ENCODE results near the gene CACNA1C. TPM values are rescaled to one million over a fixed set of nuclear protein-coding genes. Genes with fewer than 3 reads are reported as not detected.

Gene CACNA1C
- total RNA-seq, 1 experiment from 2014 or later = 1.1 TPM

DNA sequence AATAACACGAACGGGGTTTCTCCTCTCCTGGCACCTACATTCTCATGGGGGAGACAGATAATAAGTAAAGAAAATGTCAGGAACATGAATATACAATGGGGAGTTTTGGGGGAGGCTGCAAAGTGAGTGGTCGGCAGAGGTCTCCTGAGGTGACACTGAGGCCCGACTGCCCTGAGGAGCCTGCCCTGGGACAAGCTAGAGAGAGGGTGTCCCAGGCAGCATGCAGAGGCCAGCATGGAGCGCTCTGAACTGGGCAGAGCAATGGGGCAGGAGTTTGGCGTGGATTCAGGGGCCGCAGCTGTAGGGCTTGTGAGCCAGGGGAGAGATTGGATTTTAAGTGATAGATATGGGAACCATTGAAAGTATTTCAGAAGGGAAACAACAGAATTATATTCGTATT lies 320.5 kb downstream of the CACNA1C start:
- no peak overlapping the region for H2AFZ ChIP-seq (ENCODE audit: low read length)
- no peak for DNase-seq
- no peak overlapping the region for H2BK20ac ChIP-seq (ENCODE audit: low read depth, low read length, poor library complexity, severe bottlenecking)
- H4K91ac ChIP-seq (ENCODE audit: insufficient read length, low read depth, low read length) = no peak overlapping the region
- H3K4me2 ChIP-seq (ENCODE audit: insufficient read depth, insufficient read length, low read length) = no peak overlapping the region
- no peaks in the 10 kb centered on the region for H3K9me3 ChIP-seq (ENCODE audit: control insufficient read depth, low read depth, low read length)
- H4K5ac ChIP-seq (ENCODE audit: insufficient read length, low read depth, low read length) = no peak overlapping the region
- Mint-ChIP-seq H3K9me3 (no peaks in the 10 kb centered on the region), H3K27ac (no peak overlapping the region), H3K4me3 (no peak overlapping the region), H3K36me3 (ENCODE audit: insufficient read depth in 1 of 3, low read depth in 3 of 3) (no peaks in the 10 kb centered on the region), H3K27me3 (ENCODE audit: low read depth) (no peaks in the 10 kb centered on the region; the same call in 1 of the 2 replicates), H3K4me1 (peaks cover 12% of the 10 kb centered on the region in 2 experiments)
- TF ChIP-seq, protein P1, sequence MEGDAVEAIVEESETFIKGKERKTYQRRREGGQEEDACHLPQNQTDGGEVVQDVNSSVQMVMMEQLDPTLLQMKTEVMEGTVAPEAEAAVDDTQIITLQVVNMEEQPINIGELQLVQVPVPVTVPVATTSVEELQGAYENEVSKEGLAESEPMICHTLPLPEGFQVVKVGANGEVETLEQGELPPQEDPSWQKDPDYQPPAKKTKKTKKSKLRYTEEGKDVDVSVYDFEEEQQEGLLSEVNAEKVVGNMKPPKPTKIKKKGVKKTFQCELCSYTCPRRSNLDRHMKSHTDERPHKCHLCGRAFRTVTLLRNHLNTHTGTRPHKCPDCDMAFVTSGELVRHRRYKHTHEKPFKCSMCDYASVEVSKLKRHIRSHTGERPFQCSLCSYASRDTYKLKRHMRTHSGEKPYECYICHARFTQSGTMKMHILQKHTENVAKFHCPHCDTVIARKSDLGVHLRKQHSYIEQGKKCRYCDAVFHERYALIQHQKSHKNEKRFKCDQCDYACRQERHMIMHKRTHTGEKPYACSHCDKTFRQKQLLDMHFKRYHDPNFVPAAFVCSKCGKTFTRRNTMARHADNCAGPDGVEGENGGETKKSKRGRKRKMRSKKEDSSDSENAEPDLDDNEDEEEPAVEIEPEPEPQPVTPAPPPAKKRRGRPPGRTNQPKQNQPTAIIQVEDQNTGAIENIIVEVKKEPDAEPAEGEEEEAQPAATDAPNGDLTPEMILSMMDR (conservative IDR thresholded peaks at IDR 0.05) = no peak
- no peaks in the 10 kb centered on the region for H3K79me2 ChIP-seq (ENCODE audit: insufficient read depth, low read length)
- H3K27ac ChIP-seq (ENCODE audit: insufficient read length, low read depth, low read length) = no peak overlapping the region
- H2AK5ac ChIP-seq (ENCODE audit: insufficient read length, low read length) = no peak overlapping the region
- no peak overlapping the region for H4K8ac ChIP-seq (replicated peaks; ENCODE audit: insufficient read length, low read depth, low read length)
- no peak overlapping the region for H2BK15ac ChIP-seq (ENCODE audit: low read depth, low read length)
- H2BK12ac ChIP-seq (ENCODE audit: insufficient read length, low read depth, low read length) = no peak overlapping the region
- H3K56ac ChIP-seq (ENCODE audit: insufficient read length, low read depth, low read length) = no peak overlapping the region
- no peak overlapping the region for H2BK120ac ChIP-seq (ENCODE audit: low read depth, low read length, poor library complexity, severe bottlenecking)
- no peak overlapping the region for H3K18ac ChIP-seq (ENCODE audit: insufficient read length, low read depth, low read length)
- H3T11ph ChIP-seq (ENCODE audit: low read length) = no peak overlapping the region
- no CpG with 5 or more reads among the region's 8 CpGs for WGBS (ENCODE audit: extremely low coverage, insufficient read length, low lambda C conversion rate)
- H3K23me2 ChIP-seq (ENCODE audit: insufficient read length, low read depth, low read length, poor library complexity, severe bottlenecking) = no peaks in the 10 kb centered on the region
- no peaks in the 10 kb centered on the region for H4K20me1 ChIP-seq (ENCODE audit: control insufficient read depth, insufficient read depth, insufficient read length)
- no peaks in the 10 kb centered on the region for H3K27me3 ChIP-seq (ENCODE audit: insufficient read depth, low read length)
- H3K4me1 ChIP-seq (ENCODE audit: insufficient read depth, low read length) = peaks cover 2% of the 10 kb centered on the region; the same call in 1 of the 2 replicates
- H3K23ac ChIP-seq (ENCODE audit: insufficient read length, low read depth, low read length) = no peak overlapping the region
- H3K79me1 ChIP-seq (ENCODE audit: insufficient read depth, low read depth, low read length, poor library complexity, severe bottlenecking) = no peaks in the 10 kb centered on the region
- no peak overlapping the region for H3K4ac ChIP-seq (ENCODE audit: low read depth, low read length)
- no peak overlapping the region for H3K9ac ChIP-seq (ENCODE audit: extremely low read depth, insufficient read length, low read length)
- no peak overlapping the region for H2BK5ac ChIP-seq (ENCODE audit: insufficient read length, low read length)
- no peak overlapping the region for H3K14ac ChIP-seq (ENCODE audit: insufficient read depth, low read length)

Measured in H9 (cell line).